Astrocyte (in vitro differentiated cells and primary cell): ENCODE measurements around the gene RPUSD1. TPM values are rescaled to one million over a fixed set of nuclear protein-coding genes. Genes with fewer than 3 reads are reported as not detected.

ENCODE experiments used
- DNase-seq: peaks from one replicate; pipeline ENCODE4 v3.0.0-alpha.2; 2010; ENCODE audit warnings: low read depth
- FAIRE-seq: peaks from 2 replicates; lab custom pipeline; 2011; peaks lifted over from hg19 to GRCh38; lab: Jason Lieb, UNC
- H2AFZ ChIP-seq: 2 replicates; pipeline ENCODE4 v1.6.0; 2012; ENCODE audit warnings: low read depth, low read length, inconsistent platforms
- H3K27ac ChIP-seq: 2 replicates; pipeline ENCODE4 v1.5.1; 2011; ENCODE audit warnings: low read depth, low read length, inconsistent platforms
- H3K27me3 ChIP-seq: 2 replicates; pipeline ENCODE4 v1.6.0; 2011; ENCODE audit warnings: low read length, inconsistent platforms; ENCODE audit not compliant: insufficient read depth
- H3K36me3 ChIP-seq: 2 replicates; pipeline ENCODE4 v1.5.1; 2011; ENCODE audit warnings: low read length, inconsistent platforms; ENCODE audit not compliant: insufficient read depth
- H3K4me1 ChIP-seq: 2 replicates; pipeline ENCODE4 v1.5.1; 2011; ENCODE audit warnings: low read length, inconsistent platforms; ENCODE audit not compliant: insufficient read depth
- H3K4me2 ChIP-seq: 2 replicates; pipeline ENCODE4 v1.6.0; 2012; ENCODE audit warnings: low read length, inconsistent platforms
- H3K4me3 ChIP-seq: 2 replicates; pipeline ENCODE4 v1.5.1; 2011; ENCODE audit warnings: low read depth, mild to moderate bottlenecking, low read length, inconsistent platforms; ENCODE audit not compliant: insufficient read depth
- H3K79me2 ChIP-seq: 2 replicates; pipeline ENCODE4 v1.6.0; 2012; ENCODE audit warnings: mild to moderate bottlenecking, low read length, inconsistent platforms; ENCODE audit not compliant: insufficient read depth
- H3K9ac ChIP-seq: 2 replicates; pipeline ENCODE4 v1.6.0; 2012; ENCODE audit warnings: mild to moderate bottlenecking, low read length, inconsistent platforms
- H3K9me3 ChIP-seq: 2 replicates; pipeline ENCODE4 v1.5.1; 2012; ENCODE audit warnings: low read depth, mild to moderate bottlenecking, low read length, inconsistent platforms; ENCODE audit not compliant: insufficient read depth
- H4K20me1 ChIP-seq: 2 replicates; pipeline ENCODE4 v1.6.0; 2012; ENCODE audit warnings: low read length, inconsistent platforms; ENCODE audit not compliant: insufficient read depth
- H3K27ac Mint-ChIP-seq: one replicate; pipeline ENCODE4 v1.8.0; 2021; ENCODE audit warnings: mild to moderate bottlenecking, mixed read lengths; ENCODE audit not compliant: unreplicated experiment
- H3K27me3 Mint-ChIP-seq: one replicate; pipeline ENCODE4 v1.8.0; 2021; ENCODE audit warnings: low read depth, mixed read lengths; ENCODE audit not compliant: unreplicated experiment
- H3K36me3 Mint-ChIP-seq: one replicate; pipeline ENCODE4 v1.8.0; 2021; ENCODE audit warnings: low read depth, mixed read lengths; ENCODE audit not compliant: unreplicated experiment
- H3K4me1 Mint-ChIP-seq: one replicate; pipeline ENCODE4 v1.8.0; 2021; ENCODE audit warnings: low read depth, mixed read lengths; ENCODE audit not compliant: unreplicated experiment
- H3K4me3 Mint-ChIP-seq: one replicate; pipeline ENCODE4 v1.8.0; 2021; ENCODE audit warnings: mild to moderate bottlenecking, moderate library complexity, mixed read lengths; ENCODE audit not compliant: unreplicated experiment
- H3K9me3 Mint-ChIP-seq: one replicate; pipeline ENCODE4 v1.8.0; 2021; ENCODE audit warnings: mild to moderate bottlenecking, mixed read lengths; ENCODE audit not compliant: unreplicated experiment
- CTCF ChIP-seq: IDR thresholded peaks from 2 replicates; pipeline ENCODE4 v1.5.1; 2011; ENCODE audit warnings: low read depth, mild to moderate bottlenecking, inconsistent platforms, low read length, moderate library complexity; ENCODE audit not compliant: insufficient read depth
- EZH2 ChIP-seq: IDR thresholded peaks from 2 replicates; pipeline ENCODE4 v1.6.1; 2012; ENCODE audit warnings: mild to moderate bottlenecking, low read length, inconsistent platforms; ENCODE audit not compliant: insufficient read depth
- total RNA-seq: library from RNA; stranded (reverse); gene quantifications from 2 replicates; pipeline ENCODE4 v1.2.1, GENCODE V29; 2021

Gene RPUSD1
- total RNA-seq, 1 donor from 2014 or later = 28.8 TPM

DNA sequence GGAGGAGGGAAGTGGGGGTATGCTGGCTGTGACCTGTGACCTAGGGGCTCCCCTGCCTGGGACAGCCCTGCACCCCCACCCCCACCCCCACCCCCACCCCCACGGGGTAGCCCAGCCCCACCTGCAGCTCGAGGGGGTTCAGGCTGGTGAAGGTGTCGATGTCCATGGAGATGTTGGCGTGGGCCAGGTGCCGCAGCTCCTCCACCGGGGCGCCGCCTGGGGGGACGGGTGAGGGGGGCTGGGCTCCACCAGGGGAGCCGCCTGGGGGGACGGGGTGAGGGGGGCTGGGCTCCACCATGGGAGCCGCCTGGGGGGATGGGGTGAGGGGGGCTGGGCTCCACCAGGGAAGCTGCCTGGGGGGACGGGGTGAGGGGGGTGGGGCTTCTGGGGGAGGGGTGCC lies 17.8 kb downstream of the RPUSD1 start:
- H3K9ac ChIP-seq = no peak overlapping the region
- H3K4me2 ChIP-seq = no peak overlapping the region
- peaks cover 6% of the 10 kb centered on the region for H3K27me3 Mint-ChIP-seq
- no peaks in the 10 kb centered on the region for H3K27me3 ChIP-seq
- TF ChIP-seq CTCF = no peak
- TF ChIP-seq EZH2 = no peak
- no peak overlapping the region for H3K4me3 ChIP-seq
- no peaks in the 10 kb centered on the region for H3K36me3 ChIP-seq
- no peak overlapping the region for H3K27ac ChIP-seq
- H4K20me1 ChIP-seq = no peaks in the 10 kb centered on the region
- no peaks in the 10 kb centered on the region for H3K36me3 Mint-ChIP-seq
- no peaks in the 10 kb centered on the region for H3K9me3 ChIP-seq
- H2AFZ ChIP-seq = no peak overlapping the region
- no peaks in the 10 kb centered on the region for H3K4me1 Mint-ChIP-seq
- H3K9me3 Mint-ChIP-seq = no peaks in the 10 kb centered on the region
- no peak overlapping the region for H3K4me3 Mint-ChIP-seq
- no peaks in the 10 kb centered on the region for H3K79me2 ChIP-seq
- FAIRE-seq = no peak
- no peak for DNase-seq
- H3K4me1 ChIP-seq = no peaks in the 10 kb centered on the region
- H3K27ac Mint-ChIP-seq = no peak overlapping the region

- DNase-seq = no peak
- Mint-ChIP-seq H3K36me3 (no peaks in the 10 kb centered on the region), H3K9me3 (no peaks in the 10 kb centered on the region), H3K4me3 (no peak overlapping the region), H3K27me3 (peaks cover 6% of the 10 kb centered on the region), H3K4me1 (no peaks in the 10 kb centered on the region), H3K27ac (no peak overlapping the region)
- TF ChIP-seq EZH2 (no peak), CTCF (no peak)
- Histone ChIP-seq H4K20me1 (no peaks in the 10 kb centered on the region), H3K27me3 (no peaks in the 10 kb centered on the region), H3K27ac (no peak overlapping the region), H3K4me2 (no peak overlapping the region), H3K9ac (no peak overlapping the region), H3K4me1 (no peaks in the 10 kb centered on the region), H3K79me2 (no peaks in the 10 kb centered on the region), H3K4me3 (no peak overlapping the region), H2AFZ (no peak overlapping the region), H3K36me3 (no peaks in the 10 kb centered on the region), H3K9me3 (no peaks in the 10 kb centered on the region)
- no peak for FAIRE-seq
Observed at GRCh38 chr16:769934-770333, 18.2 kb downstream of the RPUSD1 start.

GRCh38 chr16:769184-769784 lies 18.9 kb downstream of the RPUSD1 start:
- TF ChIP-seq CTCF (no peak), EZH2 (no peak)
- H3K4me1 Mint-ChIP-seq = no peaks in the 10 kb centered on the region
- H3K27ac Mint-ChIP-seq = no peak overlapping the region
- no peaks in the 10 kb centered on the region for H3K4me1 ChIP-seq
- no peaks in the 10 kb centered on the region for H3K36me3 ChIP-seq
- no peak for DNase-seq
- H3K9me3 ChIP-seq = no peaks in the 10 kb centered on the region
- no peaks in the 10 kb centered on the region for H3K27me3 ChIP-seq
- H3K27me3 Mint-ChIP-seq = peaks cover 6% of the 10 kb centered on the region
- no peaks in the 10 kb centered on the region for H3K9me3 Mint-ChIP-seq
- no peak overlapping the region for H3K9ac ChIP-seq
- H4K20me1 ChIP-seq = no peaks in the 10 kb centered on the region
- FAIRE-seq = no peak
- no peak overlapping the region for H3K4me2 ChIP-seq
- no peaks in the 10 kb centered on the region for H3K36me3 Mint-ChIP-seq
- no peaks in the 10 kb centered on the region for H3K79me2 ChIP-seq
- no peak overlapping the region for H2AFZ ChIP-seq
- no peak overlapping the region for H3K27ac ChIP-seq
- no peak overlapping the region for H3K4me3 Mint-ChIP-seq
- H3K4me3 ChIP-seq = no peak overlapping the region
